HG03378 (cell line): ENCODE results near the gene GFPT2.

Source experiments
- ATAC-seq: cut with Tn5 transposase; IDR thresholded peaks from one replicate; pipeline ENCODE4 v1.9.1; 2021; ENCODE audit warnings: mild to moderate bottlenecking, moderate library complexity; ENCODE audit not compliant: unreplicated experiment

Gene GFPT2

DNA sequence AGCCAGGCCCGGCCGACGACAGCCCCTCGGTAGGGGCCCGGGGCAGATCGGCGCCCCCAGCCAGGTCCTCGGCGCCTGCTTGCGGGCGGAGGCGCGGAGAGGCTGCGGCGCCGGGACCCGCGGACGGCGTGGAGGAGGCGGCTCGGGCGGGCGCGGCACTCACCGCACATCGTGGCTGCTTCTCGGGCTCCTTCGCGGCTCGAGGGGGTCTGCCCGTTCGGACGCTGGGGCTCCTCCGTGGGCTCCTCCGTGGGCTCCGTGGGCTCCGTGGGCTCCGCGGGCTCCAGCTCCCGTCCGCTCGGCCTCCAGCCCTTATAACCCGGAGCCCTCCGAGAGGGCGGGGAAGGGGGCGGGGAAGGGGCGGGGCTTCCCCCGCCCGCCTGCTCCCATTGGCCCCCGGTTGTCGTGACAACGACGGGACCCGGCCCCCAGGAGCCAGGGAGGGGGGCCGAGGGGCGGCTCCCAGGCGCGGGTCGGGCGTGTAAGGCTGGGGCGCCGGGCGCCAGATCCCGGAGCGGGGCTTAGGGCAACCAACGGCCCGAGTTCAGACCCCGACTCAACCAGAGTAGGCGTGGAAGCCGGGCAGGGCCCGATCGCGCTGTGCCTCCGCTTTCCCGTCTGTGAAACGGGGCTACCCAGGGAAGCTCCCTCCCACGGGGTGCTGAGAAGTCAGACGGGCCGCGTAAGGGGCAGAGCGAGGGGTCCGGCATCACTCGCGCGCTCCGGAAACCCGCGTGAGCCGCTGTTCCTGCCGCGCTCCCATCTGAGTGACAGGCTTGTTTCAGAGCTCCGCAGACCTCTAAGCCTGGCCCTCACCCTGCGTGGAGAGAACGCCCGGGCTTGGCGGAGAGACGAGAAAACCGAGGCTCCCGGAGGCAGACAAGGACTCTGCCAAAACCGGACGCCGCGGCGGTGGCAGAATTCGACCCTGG is at the start of gene GFPT2:
Gene GFPT2 (minus strand): TSS at position 289 of the 932 bp plus-strand sequence. CDS start 119 bp downstream, at position 170.
- no peak for ATAC-seq

DNA sequence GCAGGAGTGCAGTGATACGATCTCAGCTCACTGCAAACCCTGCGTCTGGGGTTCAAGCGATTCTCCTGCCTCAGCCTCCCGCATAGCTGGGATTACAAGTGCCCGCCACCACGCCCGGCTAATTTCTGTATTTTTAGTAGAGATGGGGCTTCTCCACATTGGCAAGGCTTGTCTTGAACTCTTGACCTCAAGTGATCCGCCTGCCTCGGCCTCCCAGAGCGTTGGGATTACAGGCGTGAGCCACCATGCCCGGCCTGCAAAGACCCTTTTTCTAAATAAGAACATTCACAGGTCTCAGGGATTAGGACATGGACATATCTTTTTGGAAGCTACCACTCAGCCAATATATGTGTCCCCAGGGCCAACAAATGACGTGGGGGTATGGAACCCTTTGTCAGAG is 49.6 kb upstream of the GFPT2 start:
- ATAC-seq, result no peak

DNA sequence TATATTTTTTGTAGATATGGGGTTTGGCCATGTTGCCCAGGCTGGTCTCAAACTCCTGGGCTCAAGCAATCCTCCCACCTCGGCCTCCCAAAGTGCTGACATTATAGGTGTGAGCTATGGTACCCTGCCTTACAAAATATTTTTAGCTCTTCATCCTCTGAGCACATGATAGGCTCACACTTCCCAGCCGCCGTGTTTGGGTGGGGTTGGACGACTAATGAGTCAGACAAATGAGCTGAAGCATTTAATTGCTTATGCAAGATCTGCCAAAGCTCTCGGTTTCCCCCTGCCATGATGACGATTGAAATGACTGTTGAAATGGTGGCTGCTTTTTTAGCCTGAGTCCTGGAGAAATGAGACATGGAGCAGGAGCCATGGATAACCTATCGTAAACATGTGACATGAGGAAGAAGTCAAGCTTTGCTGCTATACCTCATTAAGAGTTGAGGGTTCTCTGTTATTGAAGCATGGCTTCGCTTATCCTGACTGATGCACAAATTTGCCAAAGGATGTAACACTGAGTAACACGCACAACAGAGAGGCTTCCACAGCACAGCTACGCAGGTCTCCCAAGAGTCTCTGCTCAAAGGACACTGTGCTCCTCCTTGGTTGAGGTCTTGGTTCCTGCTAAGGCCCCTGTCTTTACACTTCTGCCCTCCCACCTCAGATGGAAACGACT is 48.2 kb upstream of the GFPT2 start:
- no peak for ATAC-seq

DNA sequence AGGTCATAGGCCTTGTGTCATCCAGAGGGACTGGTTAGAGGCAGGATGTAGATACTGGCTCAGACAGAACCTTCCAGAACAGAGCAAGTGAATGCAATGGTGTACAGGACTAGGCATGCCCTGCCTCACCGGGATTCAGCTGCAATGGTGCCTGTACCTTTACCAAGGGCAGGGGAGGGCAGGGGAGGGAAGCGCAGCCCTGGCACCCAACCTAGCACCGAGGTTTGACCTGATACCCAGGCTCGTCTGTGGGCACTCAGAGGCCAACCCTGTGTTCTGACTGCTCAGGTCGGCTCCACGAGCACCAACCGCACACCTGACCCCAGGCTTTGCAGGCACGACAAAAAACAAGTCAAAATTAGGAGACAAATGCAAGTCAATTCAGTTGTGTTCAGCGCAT is 47.3 kb upstream of the GFPT2 start:
- no peak for ATAC-seq

DNA sequence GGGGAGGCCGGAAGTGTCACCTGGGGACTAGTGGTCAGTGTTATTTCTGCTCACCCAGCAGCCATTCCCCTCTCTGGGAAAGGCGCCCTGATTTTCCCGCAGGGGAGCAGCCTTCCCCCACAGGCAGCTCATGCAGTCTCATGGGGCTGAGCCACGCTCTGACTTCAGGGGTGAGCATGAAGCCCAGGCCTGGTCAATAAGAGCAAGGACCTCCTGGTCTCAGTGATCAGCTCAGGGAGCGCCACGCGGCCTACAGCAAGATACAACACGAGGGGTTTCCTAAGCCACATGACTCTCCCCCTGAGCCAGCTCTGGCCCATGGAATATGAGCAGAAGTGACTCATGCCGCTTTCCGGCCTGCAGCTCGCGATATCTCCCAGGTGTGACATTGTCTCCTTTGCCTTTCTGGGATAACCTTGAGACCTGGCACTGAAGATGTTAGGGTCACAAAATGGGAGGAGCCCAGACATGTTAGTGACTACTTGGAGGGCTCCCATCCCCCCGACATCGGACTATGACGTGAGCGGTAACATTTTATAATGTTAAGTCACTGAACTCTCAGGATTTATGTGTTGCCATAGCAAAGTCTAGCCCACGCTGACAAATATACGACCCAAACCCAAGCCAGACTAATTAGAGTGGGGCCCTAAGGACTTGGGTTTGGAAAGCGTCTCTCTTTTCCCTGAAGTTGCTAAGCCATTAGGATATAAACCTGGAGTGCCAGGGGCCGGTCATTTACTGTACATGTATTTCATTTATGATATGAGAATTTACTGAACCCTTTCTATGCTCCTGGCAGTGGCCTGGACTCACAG is 46.5 kb upstream of the GFPT2 start:
- no peak for ATAC-seq

DNA sequence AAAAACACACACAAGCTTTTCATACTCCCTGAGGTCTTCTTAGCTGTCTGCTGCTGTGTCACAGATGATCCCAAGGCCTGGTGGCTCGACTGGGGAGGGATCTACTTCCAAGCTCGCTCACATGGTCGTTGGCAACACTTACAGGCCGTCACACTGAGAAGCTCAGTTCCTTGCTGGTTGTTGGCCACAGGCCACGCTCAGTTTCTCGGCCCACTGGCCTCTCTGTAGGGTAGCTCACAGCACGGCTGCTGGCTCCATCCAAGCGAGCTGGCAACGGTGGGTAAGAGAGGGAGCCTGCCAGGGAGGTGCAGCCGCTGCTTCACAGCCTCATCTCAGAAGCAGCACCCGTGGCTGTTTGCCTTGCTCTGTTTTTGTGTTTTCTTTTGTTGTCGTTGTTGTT is 43.8 kb upstream of the GFPT2 start:
- no peak for ATAC-seq

DNA sequence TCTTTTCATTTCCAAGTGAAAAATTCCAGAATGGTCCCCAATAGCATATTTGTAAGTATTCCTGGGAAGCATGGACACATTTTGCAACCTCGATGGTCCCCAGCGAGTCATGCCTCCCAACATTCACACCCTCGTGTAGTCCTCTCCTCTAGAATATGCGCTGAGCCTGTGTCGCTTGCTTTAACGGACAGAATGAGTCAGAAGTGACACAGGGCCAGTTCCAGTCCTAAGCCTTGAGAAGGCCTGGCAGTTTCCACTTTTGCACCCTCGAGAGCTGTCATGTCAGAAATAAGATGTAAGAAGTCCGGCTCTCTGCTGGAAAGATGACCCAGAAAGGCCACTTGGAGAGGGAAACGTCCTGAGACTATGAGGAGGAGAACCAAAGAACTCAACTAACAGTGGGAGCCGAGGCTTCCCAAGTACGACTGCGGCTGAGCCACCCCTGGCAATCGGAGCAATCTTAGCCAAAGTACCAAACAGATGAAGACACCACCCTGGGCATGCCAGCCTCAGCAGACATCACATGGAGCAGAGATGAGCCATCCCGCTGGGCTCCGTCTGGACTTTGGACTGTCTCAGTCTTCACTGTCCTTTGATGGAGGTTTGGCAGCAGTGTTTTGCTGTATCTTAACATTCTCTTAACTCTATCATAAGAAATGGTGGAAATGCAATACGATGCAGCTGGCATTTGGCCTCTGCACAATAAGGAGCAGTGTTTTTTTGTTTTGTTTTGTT is 42.6 kb upstream of the GFPT2 start:
- no peak for ATAC-seq

DNA sequence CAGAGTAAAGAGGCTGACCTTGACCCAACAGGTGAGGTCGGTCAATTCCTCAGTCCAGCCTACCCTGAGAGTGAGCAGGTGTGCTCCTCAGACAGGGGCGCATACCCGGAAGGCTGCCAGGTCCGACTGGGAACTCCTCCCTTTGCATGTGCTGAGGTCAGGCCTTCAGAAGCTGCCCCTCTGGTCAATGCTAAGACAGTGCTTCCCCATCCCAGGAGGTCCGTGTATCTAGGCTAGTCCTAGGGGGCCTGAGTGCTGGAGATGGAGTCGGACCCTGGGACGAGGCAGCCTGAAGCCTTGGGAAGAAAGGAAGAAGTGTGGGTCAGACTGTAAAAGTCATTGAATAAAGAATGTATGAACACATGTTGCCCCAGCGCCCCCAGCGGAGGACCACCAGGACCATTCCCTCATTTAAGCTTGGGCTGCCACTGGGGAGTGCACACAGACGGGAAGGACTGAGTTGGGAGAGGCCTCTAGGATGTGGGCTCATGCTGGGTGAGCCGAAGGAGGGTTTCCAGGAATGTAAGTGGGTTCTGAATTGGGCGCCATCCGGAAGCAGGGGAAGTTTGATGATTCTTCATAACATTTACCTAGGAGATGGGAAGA is 41.0 kb upstream of the GFPT2 start:
- ATAC-seq, result no peak

DNA sequence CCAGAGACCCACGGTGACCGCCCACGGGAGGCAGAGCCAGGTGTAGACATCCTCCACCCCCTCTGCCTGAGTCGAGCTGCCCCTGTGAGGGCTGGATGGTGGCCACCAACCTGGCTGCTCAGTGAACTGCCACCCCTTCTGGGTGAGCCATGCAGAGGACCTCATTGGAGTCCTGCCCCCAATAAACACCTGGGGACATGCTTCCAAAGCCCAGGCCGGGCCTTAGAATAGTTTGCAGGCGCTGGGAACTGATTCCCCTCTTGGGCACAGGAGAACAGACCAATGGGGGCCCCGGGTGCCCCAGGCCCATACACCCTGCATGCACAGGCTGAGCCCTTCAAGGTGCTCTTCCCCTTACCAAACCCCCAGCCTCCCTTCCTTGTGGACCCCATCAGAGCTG is 38.1 kb upstream of the GFPT2 start:
- no peak for ATAC-seq

DNA sequence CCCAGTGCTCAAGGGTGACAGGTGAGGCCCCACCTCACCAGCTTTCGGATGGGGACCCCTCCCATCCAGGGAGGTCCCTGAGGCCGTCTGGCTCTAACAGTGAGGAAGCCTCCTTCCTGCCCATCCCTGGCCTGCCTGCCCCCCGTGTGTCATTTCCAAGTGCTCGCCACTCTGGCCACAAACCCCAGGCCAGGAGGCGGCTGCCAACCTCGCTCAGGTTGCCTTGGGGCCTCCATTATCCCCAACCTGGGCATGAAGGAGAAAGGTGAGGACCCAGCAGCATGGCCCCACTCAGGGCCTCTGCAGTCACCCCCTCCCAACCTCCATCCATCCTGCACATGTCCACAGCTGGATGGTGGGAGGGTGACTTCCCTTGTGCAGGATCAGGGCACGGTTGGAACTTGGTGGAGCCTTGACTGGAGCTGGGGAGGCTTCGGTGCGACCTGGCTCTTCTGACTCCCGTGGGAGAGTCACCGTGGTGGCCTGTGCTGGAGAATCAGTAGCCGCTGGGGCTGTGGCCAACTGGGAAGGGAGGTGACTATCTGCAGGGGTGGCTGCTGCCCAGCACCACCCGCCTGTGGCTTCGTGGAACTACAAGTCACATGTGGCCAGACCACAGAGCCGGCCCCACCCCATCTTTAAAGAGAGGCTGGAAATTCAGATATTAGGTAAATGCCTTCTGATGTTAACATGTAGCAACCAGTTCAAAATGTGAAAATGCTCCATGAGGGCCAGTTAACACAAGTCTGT is 37.5 kb upstream of the GFPT2 start:
- ATAC-seq, result no peak

DNA sequence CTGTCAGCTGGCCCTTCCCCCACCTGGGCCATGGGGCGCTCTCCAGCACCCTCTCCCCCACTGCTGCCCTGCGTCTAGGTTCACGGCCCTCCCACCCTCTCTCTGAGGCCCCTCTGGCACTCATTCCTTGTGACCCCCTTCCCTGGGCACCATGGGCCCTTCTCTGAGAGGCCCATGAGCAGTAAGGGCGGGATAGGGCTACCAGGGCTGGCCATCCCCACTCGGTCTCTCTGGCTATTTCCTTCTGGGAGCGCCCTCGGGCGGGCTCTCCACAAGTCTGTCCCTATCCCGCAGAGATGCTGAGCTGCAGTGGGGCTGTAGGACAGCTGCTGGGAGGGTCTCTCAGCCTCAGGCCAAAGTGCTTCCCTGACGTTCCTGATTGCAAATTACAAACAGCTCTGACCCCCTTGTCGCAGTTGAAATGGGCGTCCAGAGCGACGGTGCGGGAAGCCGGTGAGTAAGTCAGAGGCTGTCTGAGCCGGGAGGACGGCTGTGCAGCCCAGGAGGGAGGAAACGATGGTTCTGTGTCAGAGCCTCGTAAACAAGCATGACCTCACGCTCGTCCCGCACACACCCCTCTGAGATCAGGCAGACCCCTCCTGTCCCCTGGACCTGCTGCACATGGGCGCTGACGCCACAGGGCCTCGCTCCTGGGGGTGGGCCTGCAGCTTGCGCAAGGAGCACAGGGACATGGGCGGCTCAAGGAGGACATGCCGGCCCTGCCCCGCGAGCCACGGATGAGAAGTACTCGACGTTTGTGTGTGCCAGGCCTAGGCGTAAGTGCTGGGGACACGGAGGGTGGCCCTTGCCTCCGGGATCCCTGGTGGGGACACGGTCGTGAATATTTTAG is 36.3 kb upstream of the GFPT2 start:
- no peak for ATAC-seq

DNA sequence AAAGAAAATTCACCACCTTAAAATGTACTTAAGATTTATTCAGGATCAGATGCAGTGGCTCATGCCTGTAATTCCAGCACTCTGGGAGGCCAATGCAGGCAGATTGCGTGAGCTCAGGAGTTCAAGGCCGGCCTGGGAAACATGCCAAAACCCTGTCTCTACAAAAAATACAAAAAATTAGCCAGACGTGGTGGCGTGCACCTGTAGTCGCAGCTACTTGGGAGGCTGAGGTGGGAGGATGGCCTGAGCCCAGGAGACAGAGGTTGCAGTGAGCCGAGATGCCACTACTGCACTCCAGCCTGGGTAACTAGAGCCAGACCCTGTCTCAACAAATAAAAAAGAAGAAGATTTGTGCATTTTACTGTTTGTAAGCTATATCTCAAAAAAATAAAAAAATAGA is 34.7 kb upstream of the GFPT2 start:
- ATAC-seq, result no peak

DNA sequence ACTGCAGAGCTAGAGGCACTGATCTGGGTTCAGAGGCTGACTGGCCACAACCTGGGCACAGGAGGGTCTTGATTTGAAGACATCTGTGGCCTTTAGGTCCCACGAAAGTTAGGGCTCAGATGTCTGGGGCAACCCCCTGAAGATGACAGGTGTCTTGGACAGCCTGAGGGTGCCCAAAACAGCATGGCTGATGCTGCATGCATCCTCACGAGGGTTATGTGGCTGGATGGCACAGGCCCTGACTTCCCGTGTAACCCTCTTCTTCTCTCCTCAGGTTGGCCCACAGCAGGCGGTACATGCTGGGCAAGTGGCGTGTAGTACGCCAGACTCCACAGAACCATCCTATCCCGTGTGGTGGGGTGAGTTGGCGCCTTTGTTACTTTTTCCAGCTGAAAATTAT is 29.8 kb upstream of the GFPT2 start:
- ATAC-seq, result no peak

DNA sequence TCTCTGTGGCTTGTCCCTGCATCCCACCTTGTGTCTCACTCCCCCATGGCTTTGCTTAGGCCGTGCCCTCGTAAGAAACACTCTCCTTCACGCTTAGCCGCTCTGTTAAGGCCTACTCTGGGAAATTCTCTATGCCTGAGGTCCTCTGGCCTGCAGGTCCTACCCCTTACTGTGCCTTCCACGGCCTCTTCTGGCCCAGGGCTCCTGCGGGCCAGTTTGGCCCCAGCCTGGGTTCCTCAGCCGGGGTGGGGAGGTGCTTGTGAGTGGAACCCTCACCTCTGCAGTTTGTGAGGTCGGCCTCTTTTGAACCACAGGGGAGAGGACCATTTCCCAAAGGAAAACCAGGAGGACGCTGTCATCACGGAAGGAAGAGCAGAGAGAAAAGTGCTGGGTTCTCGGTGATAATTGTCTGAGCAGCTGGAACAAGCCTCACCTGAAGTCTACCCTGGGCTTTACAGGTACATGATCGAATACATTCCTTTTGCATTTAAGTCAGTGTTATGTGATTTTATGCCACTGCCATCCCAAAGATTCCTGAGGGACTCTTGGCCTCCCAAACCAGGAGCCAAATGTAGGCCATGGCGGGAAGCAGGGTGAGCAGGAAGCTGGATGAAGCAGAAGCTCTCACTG is 28.8 kb upstream of the GFPT2 start:
- no peak for ATAC-seq

DNA sequence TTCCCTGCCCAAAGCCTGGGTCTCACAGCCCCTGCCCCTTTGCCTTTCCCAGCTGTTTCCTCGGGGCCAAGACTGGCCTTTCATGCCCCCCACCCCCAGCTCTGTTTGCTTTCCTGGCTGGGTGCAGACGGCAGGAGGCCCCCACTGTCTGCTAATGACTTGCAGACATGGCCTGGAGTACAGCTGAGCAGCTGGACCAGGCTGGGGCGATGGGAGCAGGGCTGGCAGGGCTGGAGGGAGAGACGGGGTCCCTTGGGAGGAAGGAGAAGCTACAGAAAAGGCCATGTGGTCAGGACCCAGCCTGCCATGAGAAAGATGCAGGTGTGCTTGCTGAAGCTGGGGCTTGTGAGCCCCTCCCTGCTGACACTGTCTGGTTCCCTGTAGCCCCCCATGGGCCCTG is 28.3 kb upstream of the GFPT2 start:
- ATAC-seq, result no peak

DNA sequence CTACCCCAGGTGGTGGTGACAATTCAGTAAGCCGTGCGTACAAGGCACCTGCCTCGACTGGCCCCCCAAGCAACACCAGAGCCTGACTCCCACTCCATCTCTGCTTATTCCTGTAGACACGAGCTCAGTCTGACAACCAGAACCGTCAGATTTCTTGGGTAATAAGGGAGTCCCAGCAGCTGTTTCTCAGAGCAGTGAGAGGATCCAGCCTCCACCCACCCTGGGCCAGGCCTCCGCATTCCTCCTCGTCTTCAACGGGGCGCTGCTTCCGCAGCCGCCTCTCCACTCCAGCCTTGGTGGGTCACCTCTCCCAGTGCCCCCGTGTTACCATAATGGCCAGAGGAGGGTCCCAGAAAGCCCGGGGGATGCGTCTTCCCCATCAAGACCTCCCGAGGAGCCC is 27.7 kb upstream of the GFPT2 start:
- no peak for ATAC-seq

DNA sequence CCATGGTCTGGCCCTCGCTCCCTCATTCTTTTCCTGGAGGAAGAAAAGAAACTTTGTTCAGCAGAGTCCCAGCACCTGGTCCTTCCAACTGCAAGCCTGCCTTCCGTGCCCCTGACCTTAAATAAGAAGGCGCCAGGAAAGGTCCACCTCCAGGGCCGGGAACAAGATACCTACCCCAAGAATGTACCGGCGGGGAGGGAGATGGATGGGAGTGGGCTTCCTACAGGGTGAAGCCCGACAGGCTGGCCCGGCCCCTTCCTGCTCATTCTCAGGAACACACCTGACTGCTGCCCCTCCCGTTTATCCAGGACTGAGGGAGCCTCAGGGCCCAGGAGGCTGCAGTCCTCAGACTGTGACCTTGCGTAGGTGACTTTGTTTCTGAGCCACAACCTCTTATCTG is 27.3 kb upstream of the GFPT2 start:
- ATAC-seq, result no peak

DNA sequence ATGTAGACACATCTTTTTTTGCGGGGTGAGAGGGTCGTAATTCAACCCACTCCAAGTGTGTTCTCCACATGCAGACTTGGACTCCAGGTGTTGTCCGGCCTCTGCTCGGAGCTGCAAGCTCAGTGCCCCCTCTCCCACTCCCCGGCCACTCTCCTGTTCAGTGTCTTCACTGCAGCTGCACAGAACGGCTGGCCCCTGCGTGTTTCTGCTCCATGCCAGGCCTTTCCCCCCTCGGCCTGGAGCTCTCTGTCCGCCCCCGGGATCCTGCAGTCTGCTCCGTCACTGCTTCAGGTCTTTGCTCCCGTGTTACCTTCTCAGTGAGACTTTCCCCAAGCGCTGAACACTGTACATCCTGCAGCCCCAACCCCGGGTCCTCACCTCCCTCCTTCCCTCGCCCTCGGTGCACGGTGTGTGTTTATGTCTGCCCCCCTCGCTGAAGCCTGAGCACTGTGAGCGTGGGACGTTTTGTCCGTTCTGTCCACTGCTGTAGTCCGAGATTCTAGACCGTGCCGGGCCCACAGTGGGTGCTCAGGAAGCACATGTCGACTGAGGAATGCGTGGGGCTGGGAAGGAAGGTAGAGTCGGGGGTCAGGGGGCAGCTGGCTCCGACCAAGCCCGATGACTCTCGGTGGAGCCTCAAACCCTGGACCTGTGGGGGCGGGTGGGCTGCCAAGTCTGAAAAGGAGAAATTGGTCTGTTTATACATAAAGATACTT is 26.4 kb upstream of the GFPT2 start:
- no peak for ATAC-seq
